MM.1S (cell line): ENCODE measurements around the gene FUT7.

Experiments used
- DNase-seq: peaks from one replicate; pipeline ENCODE4 v3.0.0-alpha.2; 2015
- H2AFZ ChIP-seq: fragments of 300-600 bp; sonication (generic); 2 replicates; pipeline ENCODE4 v1.6.0; 2016; ENCODE audit warnings: antibody characterized with exemption, low read length
- H3F3A ChIP-seq: fragments of 300-600 bp; sonication (generic); 2 replicates; pipeline ENCODE4 v1.6.1; 2016; ENCODE audit warnings: mild to moderate bottlenecking, antibody characterized with exemption, low read length, moderate library complexity, mixed read lengths; ENCODE audit not compliant: insufficient read depth
- H3K27ac ChIP-seq: fragments of 300-600 bp; sonication (generic); 2 replicates; pipeline ENCODE4 v1.5.1; 2016; ENCODE audit warnings: mild to moderate bottlenecking, low read length
- H3K27me3 ChIP-seq: fragments of 300-600 bp; sonication (generic); replicated peaks from 2 replicates; pipeline ENCODE4 v1.6.0; 2016; ENCODE audit warnings: low read length; ENCODE audit not compliant: insufficient read depth
- H3K36me3 ChIP-seq: fragments of 300-600 bp; sonication (generic); replicated peaks from 2 replicates; pipeline ENCODE4 v1.6.1; 2016; ENCODE audit warnings: mild to moderate bottlenecking, low read length, mixed read lengths; ENCODE audit not compliant: insufficient read depth
- H3K4me1 ChIP-seq: fragments of 300-600 bp; sonication (generic); 2 replicates; pipeline ENCODE4 v1.6.1; 2016; ENCODE audit warnings: low read length, mixed read lengths
- H3K4me2 ChIP-seq: fragments of 300-600 bp; sonication (generic); 2 replicates; pipeline ENCODE4 v1.6.0; 2016; ENCODE audit warnings: low read depth, low read length
- H3K4me3 ChIP-seq: fragments of 300-600 bp; sonication (generic); 2 replicates; pipeline ENCODE4 v1.5.1; 2016; ENCODE audit warnings: low read length, mixed read lengths
- H3K79me2 ChIP-seq: fragments of 300-600 bp; sonication (generic); 2 replicates; pipeline ENCODE4 v1.6.1; 2016; ENCODE audit warnings: mixed run types, low read length, mixed read lengths
- H3K9ac ChIP-seq: fragments of 300-600 bp; sonication (generic); 2 replicates; pipeline ENCODE4 v1.6.1; 2016; ENCODE audit warnings: low read length, mixed read lengths
- H3K9me2 ChIP-seq: fragments of 300-600 bp; sonication (generic); replicated peaks from 2 replicates; pipeline ENCODE4 v1.6.1; 2016; ENCODE audit warnings: mild to moderate bottlenecking, low read length, mixed read lengths; ENCODE audit not compliant: insufficient read depth
- H3K9me3 ChIP-seq: fragments of 300-600 bp; sonication (generic); replicated peaks from 2 replicates; pipeline ENCODE4 v1.6.1; 2016; ENCODE audit warnings: mild to moderate bottlenecking, low read length, mixed read lengths; ENCODE audit not compliant: insufficient read depth
- H4K20me1 ChIP-seq: fragments of 300-600 bp; sonication (generic); 2 replicates; pipeline ENCODE4 v1.6.1; 2016; ENCODE audit warnings: mild to moderate bottlenecking, low read length, moderate library complexity, mixed read lengths; ENCODE audit not compliant: insufficient read depth
- EZH2 ChIP-seq: fragments of 300-600 bp; sonication (generic); optimal IDR thresholded peaks from 2 replicates; pipeline ENCODE3; 2017; ENCODE audit warnings: low read depth, mild to moderate bottlenecking, antibody characterized with exemption, low read length, mixed read lengths
- EZH2phosphoT487 ChIP-seq: fragments of 300-600 bp; sonication (generic); IDR thresholded peaks from 2 replicates; pipeline ENCODE4 v1.6.1; 2018; ENCODE audit warnings: antibody characterized with exemption, low read length
- TF ChIP-seq, protein P1 (sequence below): fragments of 300-600 bp; sonication (generic); IDR thresholded peaks from 2 replicates; pipeline ENCODE4 v1.5.1; 2016; ENCODE audit warnings: antibody characterized with exemption, low read length, mixed read lengths

The FUT7 gene

DNA sequence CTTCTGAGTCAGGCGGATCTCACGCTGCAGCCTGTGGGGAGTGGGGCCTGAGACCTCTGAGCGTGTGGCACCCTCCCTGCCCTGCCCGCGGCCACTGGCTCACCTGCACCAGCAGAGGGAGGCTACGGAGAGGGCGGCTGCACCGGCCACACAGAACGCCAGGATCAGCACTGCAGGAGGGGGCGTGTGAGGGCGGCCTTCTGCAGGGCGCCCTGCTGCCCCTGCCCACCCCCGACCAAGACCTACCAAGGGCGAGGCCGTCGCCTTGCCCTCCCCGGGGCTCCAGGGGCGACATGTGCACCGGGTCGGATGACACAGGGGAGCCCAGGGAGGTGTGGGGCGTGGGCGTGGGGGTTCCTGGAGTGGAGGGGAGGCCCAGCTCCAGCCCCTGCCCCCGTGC is 8.7 kb upstream of the FUT7 start:
- no peaks in the 10 kb centered on the region for H3F3A ChIP-seq
- H3K4me3 ChIP-seq, result no peak overlapping the region
- no peak overlapping the region for H3K9ac ChIP-seq
- H3K4me2 ChIP-seq, result no peak overlapping the region
- H2AFZ ChIP-seq, result no peak overlapping the region
- no peaks in the 10 kb centered on the region for H3K79me2 ChIP-seq
- H3K9me2 ChIP-seq, result no peaks in the 10 kb centered on the region
- H3K9me3 ChIP-seq, result no peaks in the 10 kb centered on the region
- no peaks in the 10 kb centered on the region for H4K20me1 ChIP-seq
- DNase-seq, result no peak
- H3K27ac ChIP-seq, result no peak overlapping the region
- TF ChIP-seq, protein P1, sequence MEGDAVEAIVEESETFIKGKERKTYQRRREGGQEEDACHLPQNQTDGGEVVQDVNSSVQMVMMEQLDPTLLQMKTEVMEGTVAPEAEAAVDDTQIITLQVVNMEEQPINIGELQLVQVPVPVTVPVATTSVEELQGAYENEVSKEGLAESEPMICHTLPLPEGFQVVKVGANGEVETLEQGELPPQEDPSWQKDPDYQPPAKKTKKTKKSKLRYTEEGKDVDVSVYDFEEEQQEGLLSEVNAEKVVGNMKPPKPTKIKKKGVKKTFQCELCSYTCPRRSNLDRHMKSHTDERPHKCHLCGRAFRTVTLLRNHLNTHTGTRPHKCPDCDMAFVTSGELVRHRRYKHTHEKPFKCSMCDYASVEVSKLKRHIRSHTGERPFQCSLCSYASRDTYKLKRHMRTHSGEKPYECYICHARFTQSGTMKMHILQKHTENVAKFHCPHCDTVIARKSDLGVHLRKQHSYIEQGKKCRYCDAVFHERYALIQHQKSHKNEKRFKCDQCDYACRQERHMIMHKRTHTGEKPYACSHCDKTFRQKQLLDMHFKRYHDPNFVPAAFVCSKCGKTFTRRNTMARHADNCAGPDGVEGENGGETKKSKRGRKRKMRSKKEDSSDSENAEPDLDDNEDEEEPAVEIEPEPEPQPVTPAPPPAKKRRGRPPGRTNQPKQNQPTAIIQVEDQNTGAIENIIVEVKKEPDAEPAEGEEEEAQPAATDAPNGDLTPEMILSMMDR, result no peak
- no peak for TF ChIP-seq EZH2phosphoT487
- no peak for TF ChIP-seq EZH2
- no peaks in the 10 kb centered on the region for H3K36me3 ChIP-seq
- H3K27me3 ChIP-seq, result peaks cover 85% of the 10 kb centered on the region
- no peaks in the 10 kb centered on the region for H3K4me1 ChIP-seq

DNA sequence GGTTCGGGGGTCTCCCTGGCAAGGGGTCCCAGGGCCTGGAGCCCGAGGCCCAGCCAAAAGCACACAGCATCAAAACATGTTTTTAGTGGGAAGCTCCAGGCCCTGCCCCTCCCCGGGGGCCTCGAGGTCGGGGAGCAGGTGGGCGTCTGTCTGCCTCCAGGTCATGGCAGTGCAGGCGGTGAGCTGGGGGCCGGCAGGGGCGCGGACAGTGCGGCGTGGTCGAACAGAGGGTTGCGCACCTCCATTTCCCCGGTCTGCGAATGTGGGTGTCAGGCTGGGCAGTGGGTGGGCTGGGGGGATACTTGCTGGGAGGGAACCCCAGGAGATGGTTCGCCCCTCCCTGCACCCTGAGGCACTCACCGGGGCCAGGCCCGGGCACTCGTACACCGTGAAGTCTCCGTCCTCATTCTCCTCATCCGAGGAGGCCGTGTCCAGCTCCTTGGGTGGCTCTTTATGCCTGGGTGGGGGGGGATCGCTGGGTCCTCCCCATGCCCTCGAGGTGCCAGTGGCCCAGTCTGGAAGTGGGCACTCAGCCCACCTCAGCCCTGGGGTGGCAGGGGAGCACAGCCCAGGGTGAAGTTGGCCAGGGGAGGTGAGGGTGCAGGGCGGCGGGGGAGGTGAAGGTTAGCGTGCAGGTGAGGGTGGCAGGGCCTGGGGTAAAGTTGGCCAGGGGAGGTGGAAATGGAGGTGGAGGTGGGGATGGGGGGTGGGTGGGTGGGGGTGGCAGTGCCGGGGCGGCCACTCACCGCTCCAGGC is 7.9 kb upstream of the FUT7 start:
- Histone ChIP-seq H3K9me2 (no peaks in the 10 kb centered on the region), H3K4me3 (no peak overlapping the region), H4K20me1 (no peaks in the 10 kb centered on the region), H3K27me3 (peaks cover 78% of the 10 kb centered on the region), H3K79me2 (no peaks in the 10 kb centered on the region), H3K36me3 (no peaks in the 10 kb centered on the region), H3F3A (no peaks in the 10 kb centered on the region), H3K27ac (no peak overlapping the region), H3K4me2 (no peak overlapping the region), H2AFZ (no peak overlapping the region), H3K4me1 (no peaks in the 10 kb centered on the region), H3K9ac (no peak overlapping the region), H3K9me3 (no peaks in the 10 kb centered on the region)
- TF ChIP-seq EZH2 (no peak), EZH2phosphoT487 (no peak)
- TF ChIP-seq, protein P1, result no peak
- no peak for DNase-seq

DNA sequence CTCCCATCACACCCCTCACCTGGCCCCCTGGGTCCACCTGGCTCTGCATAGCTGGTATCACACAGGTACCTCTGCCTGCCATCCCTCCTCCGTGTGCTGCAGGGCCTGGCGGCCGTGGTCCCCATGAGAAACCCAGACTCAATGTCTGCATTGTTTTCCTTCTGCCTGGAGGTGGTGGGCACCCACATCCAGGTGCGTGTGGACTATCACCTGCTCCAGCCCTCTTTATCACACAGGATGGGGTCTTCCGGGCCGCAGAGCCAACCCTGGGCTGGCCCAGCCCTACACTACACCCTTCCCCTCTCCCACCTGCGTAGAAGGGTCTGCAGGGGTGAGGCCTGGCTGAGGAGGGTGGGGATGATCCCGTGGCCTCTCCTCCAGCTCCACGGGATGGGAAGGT is 7.0 kb upstream of the FUT7 start:
- Histone ChIP-seq H3K79me2 (no peaks in the 10 kb centered on the region), H3K9me2 (no peaks in the 10 kb centered on the region), H4K20me1 (no peaks in the 10 kb centered on the region), H3K9me3 (no peaks in the 10 kb centered on the region), H3K4me2 (no peak overlapping the region), H3F3A (no peaks in the 10 kb centered on the region; the same call in 1 of the 2 replicates), H3K36me3 (no peaks in the 10 kb centered on the region), H3K27ac (no peak overlapping the region), H3K4me3 (no peak overlapping the region), H3K27me3 (peaks cover 76% of the 10 kb centered on the region), H3K9ac (no peak overlapping the region), H2AFZ (no peak overlapping the region), H3K4me1 (no peaks in the 10 kb centered on the region)
- TF ChIP-seq EZH2phosphoT487 (no peak), EZH2 (no peak)
- TF ChIP-seq, protein P1, result no peak
- DNase-seq, result no peak
